ENCODE data around the gene SIT1.
"Not testable (repeated sequence)": the region's sequence is repeated elsewhere in the genome, so short reads cannot be mapped to it uniquely, and the experiment has no call there.

Gene SIT1

DNA sequence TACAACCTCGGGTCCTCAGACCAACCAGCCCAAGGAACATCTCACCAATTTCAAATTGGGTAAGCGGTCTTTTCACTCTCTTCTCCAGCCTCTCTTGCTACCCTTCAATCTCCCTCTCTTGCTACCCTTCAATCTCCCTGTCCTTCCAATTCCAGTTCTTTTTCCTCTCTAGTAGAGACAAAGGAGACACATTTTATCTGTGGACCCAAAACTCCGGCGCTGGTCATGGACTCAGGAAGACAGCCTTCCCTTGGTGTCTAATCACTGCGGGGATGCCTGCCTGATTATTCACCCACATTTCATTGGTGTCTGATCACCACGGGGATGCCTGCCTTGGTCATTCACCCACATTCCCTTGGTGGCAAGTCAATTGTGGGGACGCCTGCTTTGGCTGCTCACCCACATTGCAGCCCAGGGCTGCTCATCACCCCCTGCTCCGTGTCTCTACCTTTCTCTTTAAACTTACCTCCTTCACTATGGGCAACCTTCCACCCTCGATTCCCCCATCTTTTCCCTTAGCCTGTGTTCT, 13.2 kb downstream of the SIT1 start:
- not testable (repeated sequence) for H3K4me3 ChIP-seq (IDR thresholded peaks at IDR 0.05; ENCODE audit: insufficient read depth, low read depth, low read length); H3K4me2 ChIP-seq; H3K79me2 ChIP-seq (ENCODE audit: insufficient read depth, low read depth); H3K27ac ChIP-seq; H3K9ac ChIP-seq; H3K36me3 ChIP-seq (ENCODE audit: insufficient read depth); H3K4me1 ChIP-seq (ENCODE audit: low read depth, poor library complexity, severe bottlenecking); H3K27me3 ChIP-seq (ENCODE audit: insufficient read depth, low read depth); H2AFZ ChIP-seq (ENCODE audit: low read depth); H4K20me1 ChIP-seq (ENCODE audit: insufficient read depth)

- not testable (repeated sequence) for H3K27me3 ChIP-seq (ENCODE audit: insufficient read depth, low read depth); H4K20me1 ChIP-seq (ENCODE audit: insufficient read depth); H3K4me1 ChIP-seq (ENCODE audit: low read depth, poor library complexity, severe bottlenecking); H3K79me2 ChIP-seq (ENCODE audit: insufficient read depth, low read depth); H3K27ac ChIP-seq; H3K4me2 ChIP-seq; H3K9ac ChIP-seq; H3K4me3 ChIP-seq (IDR thresholded peaks at IDR 0.05; ENCODE audit: insufficient read depth, low read depth, low read length); H3K36me3 ChIP-seq (ENCODE audit: insufficient read depth); H2AFZ ChIP-seq (ENCODE audit: low read depth)
Observed at GRCh38 chr9:35636877-35637246, 13.9 kb downstream of the SIT1 start.

- Histone ChIP-seq H3K4me2 (no peak overlapping the region), H3K4me1 (ENCODE audit: low read depth, poor library complexity, severe bottlenecking) (no peaks in the 10 kb centered on the region), H3K9ac (no peak overlapping the region), H4K20me1 (ENCODE audit: insufficient read depth) (no peaks in the 10 kb centered on the region), H3K27ac (no peak overlapping the region), H3K79me2 (ENCODE audit: insufficient read depth, low read depth) (no peaks in the 10 kb centered on the region), H3K4me3 (IDR thresholded peaks at IDR 0.05; ENCODE audit: insufficient read depth, low read depth, low read length) (no peak overlapping the region), H3K27me3 (ENCODE audit: insufficient read depth, low read depth) (no peaks in the 10 kb centered on the region), H2AFZ (ENCODE audit: low read depth) (no peak overlapping the region), H3K36me3 (ENCODE audit: insufficient read depth) (no peaks in the 10 kb centered on the region)
- no peak for TF ChIP-seq CTCF (conservative IDR thresholded peaks at IDR 0.05; ENCODE audit: low read depth, low read length)
Observed at GRCh38 chr9:35636135-35636876, 14.4 kb downstream of the SIT1 start.

DNA sequence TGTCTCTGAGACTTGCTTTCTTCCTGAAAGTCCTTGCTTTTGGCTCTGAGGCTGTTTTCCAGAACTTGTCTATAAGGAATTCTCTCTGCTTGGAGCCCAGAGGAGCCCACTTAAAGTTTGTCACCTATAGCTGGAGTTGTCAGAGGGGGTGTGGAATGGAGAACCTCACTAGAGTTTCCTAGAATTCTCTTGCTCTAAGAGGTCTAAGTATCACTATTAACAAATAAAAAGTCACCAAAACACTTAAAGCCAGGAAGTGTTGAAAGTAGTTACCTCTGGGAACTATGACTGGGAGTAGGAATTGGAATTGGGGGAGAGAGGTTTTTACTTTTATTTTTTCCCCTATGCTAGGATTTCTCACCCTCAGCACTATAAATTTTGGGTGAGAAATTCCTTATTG, 15.0 kb downstream of the SIT1 start:
- no peaks in the 10 kb centered on the region for H3K79me2 ChIP-seq (ENCODE audit: insufficient read depth, low read depth)
- no peaks in the 10 kb centered on the region for H3K4me1 ChIP-seq (ENCODE audit: low read depth, poor library complexity, severe bottlenecking)
- no peak overlapping the region for H2AFZ ChIP-seq (ENCODE audit: low read depth)
- no peak for TF ChIP-seq CTCF (conservative IDR thresholded peaks at IDR 0.05; ENCODE audit: low read depth, low read length)
- H3K27me3 ChIP-seq (ENCODE audit: insufficient read depth, low read depth): no peaks in the 10 kb centered on the region
- no peak overlapping the region for H3K4me3 ChIP-seq (IDR thresholded peaks at IDR 0.05; ENCODE audit: insufficient read depth, low read depth, low read length)
- no peaks in the 10 kb centered on the region for H3K36me3 ChIP-seq (ENCODE audit: insufficient read depth)
- no peak overlapping the region for H3K9ac ChIP-seq
- no peaks in the 10 kb centered on the region for H4K20me1 ChIP-seq (ENCODE audit: insufficient read depth)
- H3K4me2 ChIP-seq: no peak overlapping the region
- no peak overlapping the region for H3K27ac ChIP-seq

DNA sequence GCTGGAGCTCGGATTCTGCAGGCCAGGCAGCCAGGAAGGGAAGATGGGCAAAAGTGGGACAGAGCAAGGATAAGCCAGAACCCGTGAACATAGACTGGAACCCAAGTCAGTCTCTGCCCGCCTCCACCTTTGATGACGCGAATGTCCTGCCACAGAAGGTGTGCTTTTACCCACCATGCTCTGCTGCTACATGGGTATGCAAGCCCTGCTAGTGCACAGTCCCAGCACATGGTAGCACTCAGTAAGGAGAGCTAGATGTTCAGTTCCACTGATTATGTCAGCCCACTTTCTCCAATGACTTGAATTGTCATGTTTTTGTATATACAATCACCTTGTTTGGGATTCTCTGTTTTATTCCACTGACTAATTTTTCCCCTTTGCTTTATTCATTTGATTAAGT, 21.1 kb downstream of the SIT1 start:
- H2AFZ ChIP-seq (ENCODE audit: low read depth): no peak overlapping the region

More for the DNA sequence above, 21.1 kb downstream of the SIT1 start:
- no peaks in the 10 kb centered on the region for H4K20me1 ChIP-seq (ENCODE audit: insufficient read depth)
- no peak overlapping the region for H3K9ac ChIP-seq
- no peak overlapping the region for H3K4me2 ChIP-seq
- H3K4me3 ChIP-seq (IDR thresholded peaks at IDR 0.05; ENCODE audit: insufficient read depth, low read depth, low read length): no peak overlapping the region
- H3K27me3 ChIP-seq (ENCODE audit: insufficient read depth, low read depth): no peaks in the 10 kb centered on the region
- H3K79me2 ChIP-seq (ENCODE audit: insufficient read depth, low read depth): no peaks in the 10 kb centered on the region
- no peaks in the 10 kb centered on the region for H3K4me1 ChIP-seq (ENCODE audit: low read depth, poor library complexity, severe bottlenecking)
- no peaks in the 10 kb centered on the region for H3K36me3 ChIP-seq (ENCODE audit: insufficient read depth)
- no peak for TF ChIP-seq CTCF (conservative IDR thresholded peaks at IDR 0.05; ENCODE audit: low read depth, low read length)
- no peak overlapping the region for H3K27ac ChIP-seq

Measured in KMS-11 (cell line).